HG03565 (cell line): ENCODE measurements around the gene ERBB4.

Experiments used
- ATAC-seq: cut with Tn5 transposase; IDR thresholded peaks from one replicate; pipeline ENCODE4 v1.9.1; 2021; ENCODE audit warnings: mild to moderate bottlenecking, moderate library complexity; ENCODE audit not compliant: unreplicated experiment

The ERBB4 gene

DNA sequence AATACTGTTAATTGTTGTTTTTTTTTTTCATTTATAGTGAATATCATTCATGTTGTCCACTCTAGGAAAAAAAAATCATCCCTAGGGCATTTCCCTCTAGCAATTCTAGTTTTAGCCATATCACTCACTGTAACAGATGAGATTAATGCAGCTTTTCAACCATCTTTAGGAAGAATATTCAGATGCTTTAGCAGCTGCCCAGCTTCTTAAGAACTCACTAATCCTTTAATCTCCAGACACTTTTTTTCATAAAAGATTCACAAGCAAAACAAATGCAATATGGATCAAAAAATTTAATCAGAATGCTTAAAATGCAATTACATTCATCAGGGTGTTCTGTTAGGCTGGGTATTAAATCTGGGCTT is 692.6 kb downstream of the ERBB4 start:
- ATAC-seq: no peak

DNA sequence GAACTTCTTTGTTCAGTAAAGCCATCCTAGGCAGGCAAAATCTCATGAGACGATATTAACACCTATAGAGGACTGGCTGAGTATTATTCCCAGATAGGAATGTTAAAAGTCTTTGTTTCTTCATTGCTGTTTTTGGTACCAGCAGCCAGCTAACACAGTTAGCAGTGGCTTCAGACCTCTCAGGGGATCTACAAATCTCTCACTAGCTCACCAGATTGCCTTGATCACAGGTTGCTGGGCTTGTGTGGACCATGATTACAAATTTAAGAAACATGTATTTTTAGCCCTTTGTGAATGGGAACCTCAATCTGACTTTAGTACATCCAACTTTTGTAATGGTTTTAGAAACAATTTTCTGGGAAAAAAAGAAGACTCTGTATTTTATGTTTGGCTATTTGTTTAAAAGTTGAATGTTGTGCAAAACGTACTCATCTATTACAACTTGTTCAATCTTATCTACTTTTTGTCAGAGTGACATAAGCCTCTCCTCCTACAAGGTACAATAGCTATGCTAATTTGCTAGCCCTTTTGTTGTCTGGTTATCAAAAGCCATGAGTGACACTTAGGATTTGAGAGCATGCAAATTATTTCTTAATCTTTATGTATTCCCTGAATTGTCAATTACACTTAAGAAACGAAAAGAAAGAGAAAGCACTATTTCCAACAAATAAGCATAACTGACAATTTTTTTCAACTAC is 693.1 kb downstream of the ERBB4 start:
- ATAC-seq: no peak

DNA sequence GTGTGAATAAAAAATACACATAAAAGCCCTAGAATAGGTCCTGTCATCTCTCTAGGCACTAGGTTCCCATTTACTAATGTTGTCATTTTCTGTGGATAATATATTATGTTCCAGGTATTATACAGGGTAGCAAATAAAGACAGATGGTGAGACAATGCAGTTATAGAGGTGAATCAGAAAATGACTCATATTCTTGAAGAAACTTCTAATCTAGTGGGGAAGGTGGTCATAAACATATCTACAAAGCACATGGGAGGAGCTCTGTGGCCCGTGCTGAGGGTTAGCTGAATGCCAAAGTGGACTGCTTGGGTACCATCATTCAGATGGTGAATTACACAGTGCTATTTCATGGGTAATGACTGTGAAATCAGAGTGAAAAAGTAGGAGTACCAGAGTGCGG is 700.9 kb downstream of the ERBB4 start:
- no peak for ATAC-seq

DNA sequence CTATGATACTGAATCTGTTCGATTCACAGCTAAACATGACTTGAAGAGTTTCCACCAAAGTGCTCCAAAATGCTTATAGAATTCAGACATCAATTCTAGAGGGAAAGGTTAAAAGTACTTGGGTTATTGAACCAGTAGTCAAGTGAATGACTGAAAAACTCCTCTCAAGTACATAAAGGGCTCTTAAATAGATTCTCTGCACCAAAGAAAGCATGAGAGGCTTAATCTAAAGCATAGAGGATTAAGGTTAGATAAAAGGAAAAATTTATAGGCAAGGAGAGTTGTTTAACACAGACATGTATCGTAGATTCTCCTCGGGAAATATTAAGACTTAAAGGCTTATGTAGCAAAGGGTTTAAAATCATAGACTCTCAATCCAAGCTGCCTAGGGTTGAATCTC is 701.4 kb downstream of the ERBB4 start:
- ATAC-seq: no peak

DNA sequence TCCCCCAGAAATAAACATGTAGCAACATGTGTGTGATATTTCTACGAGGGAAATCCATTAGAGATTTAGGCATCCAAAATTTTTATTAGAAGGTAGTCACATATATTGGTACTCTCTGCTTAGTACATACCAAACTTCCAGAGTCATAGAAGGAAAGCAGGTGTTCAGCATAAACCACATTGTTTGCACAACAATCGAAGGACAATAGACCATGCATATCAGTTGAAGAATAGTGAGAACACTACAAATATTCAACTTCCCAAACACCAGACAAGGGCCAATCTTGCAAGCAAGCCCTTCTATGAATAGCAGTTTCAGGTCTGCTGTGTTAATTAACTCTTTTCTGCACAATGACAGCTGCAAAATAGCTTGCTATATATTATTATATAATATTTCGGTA is 702.2 kb downstream of the ERBB4 start:
- ATAC-seq: no peak

DNA sequence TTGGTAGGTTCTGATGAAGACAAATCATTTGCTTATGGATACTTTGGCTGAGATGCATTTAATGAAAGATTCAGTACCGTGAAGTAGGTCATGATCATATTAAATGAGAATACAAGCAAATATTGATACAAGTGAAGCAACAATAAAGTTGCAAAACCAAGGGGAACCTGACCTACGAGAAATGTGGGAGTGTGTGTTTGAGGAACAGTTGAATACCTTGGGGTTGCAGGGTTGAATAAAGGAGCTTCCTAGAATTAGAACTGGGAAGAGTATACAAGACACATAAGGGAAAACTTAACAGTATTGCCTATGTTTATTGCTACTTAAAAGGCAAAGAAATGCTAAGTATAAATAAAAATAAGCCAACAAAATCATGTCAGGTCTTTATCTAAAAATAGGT is 702.9 kb downstream of the ERBB4 start:
- no peak for ATAC-seq

DNA sequence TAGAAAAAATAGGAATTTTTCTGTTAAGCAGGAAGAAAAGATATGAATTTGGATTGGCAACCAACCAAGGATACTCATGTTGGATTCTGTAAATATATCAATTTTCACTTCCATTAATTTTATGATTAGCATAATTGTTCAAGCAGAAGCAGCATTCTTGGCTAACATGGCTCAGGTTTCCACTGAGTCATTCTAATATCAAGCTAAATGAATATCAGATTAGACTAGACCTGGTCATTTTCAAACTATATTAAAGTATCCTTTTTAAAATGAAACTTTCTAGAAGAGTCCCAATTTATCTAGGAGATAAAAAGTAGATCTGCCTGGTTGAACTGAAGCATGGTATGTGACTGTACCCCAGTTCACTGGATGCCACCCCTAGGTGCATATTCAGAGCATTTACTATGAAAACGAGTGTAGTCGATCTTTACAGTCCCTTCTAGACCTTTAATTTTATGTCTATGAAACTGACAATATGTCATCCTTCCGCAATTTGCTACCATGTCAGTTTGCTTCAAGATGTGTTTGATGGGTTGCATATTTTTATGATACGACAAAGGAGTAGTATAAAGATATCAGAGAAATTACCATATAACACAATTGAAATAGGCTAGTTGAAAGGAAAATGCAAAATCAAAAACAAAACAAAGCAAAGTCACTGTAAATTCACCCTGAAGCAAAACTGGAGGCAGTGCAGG is 704.9 kb downstream of the ERBB4 start:
- no peak for ATAC-seq

DNA sequence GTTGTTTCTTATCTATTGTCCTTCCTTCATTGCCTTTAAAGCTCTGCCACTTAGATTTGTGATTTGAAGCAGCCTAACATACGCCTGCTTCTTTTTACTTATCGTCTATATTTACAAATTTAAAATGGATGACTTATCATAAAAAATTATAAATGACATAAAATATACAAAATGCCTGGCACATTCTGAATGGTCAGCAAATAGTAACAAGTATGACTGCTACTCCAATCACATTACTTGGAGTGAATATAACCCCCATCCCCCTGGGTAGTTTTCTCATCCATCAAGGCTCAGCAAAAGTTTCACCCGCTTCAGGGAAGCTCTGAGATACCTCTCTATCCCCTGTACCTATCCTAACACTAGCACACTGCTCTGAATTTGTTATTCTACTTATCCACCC is 708.9 kb downstream of the ERBB4 start:
- no peak for ATAC-seq

DNA sequence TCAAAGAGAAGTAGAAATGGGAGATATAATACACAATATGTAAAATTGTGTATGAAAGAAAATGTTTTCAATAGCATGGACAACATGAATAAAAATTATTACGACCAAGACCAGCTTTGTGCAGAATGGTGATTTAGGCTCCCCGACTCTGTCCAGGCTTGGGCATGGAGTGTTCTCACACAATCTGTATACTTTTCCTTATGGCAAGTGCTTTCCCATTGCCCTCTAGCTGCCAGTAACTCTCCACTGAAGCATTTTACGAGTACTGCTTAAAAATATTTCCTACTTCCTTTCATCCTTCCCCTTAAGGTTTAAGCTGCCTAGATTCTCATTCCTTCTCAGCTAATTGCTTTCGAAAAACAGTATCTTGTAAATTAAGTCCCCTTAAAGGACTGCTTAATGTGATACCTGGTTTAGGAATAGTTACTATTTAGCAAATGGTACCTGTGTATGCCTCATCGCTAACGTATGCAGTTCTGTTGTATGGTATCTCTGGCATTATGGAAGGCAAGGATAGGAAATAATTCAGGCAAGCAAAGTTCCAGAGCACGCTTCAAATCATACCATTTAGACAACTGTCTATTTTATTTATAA is 714.6 kb downstream of the ERBB4 start:
- no peak for ATAC-seq

DNA sequence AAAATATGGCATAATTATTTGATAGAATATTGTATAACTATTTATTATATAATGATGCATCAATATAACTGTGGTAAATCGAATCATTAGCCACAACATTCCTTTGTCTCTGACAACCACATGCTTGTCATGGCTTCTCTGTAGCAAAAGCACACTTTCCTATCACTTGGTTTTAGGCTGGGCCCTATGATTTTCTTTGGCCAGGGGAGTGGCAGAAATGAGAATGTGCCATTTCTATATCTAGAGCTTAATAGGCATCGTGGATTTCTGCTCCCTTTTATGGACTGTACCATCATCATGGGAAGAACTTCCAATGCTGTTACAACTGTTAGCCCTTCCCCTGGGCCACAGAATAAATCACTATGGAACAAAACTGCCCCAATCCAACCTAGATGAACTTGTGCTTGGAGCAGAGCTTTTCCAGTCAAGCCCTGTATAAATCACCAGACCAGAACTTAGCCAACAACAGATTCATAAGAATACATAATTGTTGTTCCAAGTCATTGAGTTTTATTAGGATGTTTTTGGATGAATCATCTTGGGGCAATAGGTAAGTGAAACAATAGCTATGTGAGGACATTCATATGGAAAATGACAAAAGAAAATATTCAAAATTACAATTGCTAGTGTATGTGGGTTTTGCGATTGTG is 715.8 kb downstream of the ERBB4 start:
- ATAC-seq: no peak

DNA sequence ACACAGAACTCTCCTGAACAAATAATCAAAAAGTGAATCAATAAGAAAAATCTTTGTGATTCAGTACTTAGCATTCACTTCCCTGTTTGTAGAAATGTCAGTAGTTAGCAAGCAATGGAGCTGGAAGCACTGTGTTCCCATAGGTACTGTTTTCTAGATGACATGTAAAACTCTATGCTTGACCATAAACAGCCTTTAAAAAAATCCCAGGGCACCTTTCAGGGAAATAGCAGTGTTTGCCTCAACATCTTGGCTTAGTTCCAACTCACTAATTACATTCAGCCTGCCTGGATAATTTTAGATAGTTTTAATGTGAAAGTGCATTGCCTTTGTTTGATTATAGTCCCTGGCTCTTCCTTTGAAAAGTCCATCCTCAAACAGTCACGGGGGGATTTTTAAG is 721.8 kb downstream of the ERBB4 start:
- no peak for ATAC-seq

DNA sequence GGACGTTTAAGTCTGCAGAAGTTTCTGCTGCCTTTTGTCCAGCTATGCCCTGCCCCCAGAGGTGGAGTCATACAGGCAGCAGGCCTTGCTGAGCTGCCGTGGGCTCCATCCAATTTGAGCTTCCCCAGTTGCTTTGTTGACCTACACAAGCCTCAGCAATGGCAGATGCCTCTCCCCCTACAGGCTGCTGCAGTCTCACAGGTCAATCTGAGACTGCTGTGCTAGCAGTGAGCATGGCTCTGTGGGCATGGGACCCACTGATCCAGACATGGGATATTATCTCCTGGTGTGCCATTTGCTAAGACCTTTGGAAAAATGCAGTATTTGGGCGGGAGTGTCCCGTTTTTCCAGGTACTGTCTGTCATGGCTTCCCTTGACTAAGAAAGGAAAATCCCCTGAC is 726.0 kb downstream of the ERBB4 start:
- no peak for ATAC-seq

DNA sequence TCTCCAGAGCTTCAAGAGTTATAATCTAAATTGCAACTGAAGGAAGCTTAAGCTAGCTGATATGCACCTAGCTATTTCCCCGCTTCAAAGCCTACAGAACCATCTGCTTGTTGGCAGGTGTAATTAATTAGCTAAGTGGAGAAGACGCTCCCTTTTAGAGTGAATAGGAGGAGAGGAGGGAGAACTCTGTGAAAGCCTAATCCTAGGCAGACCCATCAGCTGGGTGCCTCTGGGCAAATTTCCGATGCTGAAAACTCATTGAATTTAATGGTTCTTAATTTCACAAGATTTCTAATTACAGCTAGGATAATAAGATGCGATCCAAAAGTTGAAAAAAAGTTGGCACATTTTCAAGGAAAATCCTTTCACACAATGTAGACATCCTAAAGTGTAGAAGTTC is 735.9 kb downstream of the ERBB4 start:
- no peak for ATAC-seq

DNA sequence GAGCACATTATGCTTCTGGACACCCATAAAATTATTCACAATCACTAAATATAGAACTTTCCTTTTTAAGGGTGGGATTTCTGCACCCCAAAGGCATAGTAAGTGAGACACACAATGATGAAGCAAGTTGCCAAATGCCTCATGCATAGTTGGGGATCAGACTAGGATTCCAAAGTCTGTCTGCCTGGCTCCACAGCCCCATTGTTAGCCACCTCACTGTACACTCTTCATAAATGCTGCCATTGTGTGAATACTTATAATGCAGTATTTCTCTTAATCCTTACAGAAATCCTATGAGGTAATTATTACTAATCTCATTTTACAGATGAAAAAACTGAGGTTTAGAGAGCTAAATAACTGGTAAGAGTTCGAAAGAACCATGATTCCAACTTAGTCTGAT is 738.6 kb downstream of the ERBB4 start:
- no peak for ATAC-seq

DNA sequence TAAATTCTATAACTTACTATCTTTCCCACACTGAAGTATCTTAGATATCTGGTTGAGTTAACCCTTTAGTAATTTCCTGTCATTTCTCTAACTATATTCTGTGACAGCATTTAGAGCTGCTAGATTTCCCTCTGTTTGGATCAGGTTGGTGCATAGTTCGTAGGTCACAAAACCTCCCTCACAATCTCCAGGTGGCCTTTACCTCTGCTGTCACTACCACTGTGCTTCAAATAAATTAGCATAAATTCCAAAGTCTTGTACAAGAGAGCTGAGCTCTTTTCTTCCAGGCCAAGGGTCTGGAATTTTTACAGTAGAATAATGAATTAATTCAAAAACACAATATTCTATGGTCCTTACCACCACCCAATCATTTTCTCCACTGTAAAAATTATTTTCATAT is 739.7 kb downstream of the ERBB4 start:
- no peak for ATAC-seq

DNA sequence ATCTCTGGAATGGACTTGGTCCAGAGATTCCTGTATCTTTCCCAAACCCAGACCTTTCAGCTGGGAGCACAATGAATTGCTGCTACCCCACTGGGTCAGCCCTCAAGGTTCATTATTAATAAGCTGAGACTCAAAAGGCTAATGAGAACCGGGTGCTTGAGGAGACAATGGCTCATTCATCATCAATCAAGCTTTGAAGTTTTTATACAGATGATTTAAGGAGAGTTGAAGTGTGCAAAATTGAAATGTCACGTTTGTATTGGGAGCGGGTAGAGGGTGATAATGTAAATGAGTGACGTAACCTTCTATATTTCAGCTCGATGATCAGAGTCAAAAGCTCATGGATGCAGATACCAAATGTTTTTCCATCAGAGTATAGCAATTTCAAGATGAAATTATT is 744.9 kb downstream of the ERBB4 start:
- ATAC-seq: no peak

DNA sequence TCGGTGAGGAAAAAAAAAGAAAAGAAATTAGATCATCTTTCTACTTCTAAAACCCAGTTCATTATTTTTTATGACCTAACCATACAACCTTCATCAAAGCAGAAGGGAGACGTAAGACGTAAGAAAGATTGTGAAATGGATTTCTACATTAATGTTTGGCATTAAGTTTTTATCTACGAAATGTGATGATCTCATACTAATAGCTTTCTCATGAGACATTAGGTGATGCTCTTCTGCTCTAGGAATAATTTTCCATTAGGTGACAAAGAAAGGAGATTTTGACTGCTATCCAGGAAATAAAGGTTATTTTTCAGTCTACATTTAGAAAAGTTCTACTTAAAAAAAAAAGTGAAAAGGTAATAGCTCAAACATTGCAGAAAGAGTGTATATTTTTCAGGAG is 748.6 kb downstream of the ERBB4 start:
- no peak for ATAC-seq

DNA sequence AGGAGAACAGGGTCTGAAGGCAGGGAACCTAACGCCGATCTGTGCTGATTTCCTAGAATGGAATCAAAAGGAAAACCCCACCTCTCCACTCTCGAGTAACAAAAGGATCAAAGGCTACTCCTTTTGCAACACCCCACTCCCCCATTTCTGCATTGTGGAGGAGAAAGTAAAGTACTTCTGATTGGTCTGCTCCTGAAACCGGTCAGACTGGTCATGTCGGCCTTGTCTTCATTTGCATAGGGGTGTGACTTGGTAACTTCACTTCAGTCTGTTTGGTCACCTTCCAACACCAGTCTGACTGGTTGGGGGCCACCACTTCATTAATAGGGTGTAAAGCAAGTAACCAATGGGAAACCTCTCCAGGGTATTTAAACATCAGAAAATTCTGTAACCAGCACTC is 771.9 kb downstream of the ERBB4 start:
- no peak for ATAC-seq

DNA sequence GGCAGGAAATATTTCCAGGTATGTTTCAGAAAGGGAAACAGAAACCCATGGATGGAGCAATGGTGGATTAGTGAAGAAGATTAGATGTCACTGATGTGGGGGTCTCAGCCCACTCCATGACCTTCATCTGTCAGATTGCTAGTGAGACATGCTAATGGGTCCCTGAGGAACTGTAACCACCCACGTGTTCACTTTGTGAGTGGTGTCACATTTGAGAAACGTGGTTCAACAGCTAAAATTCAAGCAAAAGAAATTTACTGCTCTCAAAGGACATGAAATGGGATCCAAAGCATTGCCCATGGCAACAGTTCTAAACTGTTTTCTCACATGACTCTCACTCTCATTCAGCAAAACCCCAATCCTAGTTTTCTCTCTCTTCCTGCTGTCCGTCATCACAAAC is 776.1 kb downstream of the ERBB4 start:
- no peak for ATAC-seq

DNA sequence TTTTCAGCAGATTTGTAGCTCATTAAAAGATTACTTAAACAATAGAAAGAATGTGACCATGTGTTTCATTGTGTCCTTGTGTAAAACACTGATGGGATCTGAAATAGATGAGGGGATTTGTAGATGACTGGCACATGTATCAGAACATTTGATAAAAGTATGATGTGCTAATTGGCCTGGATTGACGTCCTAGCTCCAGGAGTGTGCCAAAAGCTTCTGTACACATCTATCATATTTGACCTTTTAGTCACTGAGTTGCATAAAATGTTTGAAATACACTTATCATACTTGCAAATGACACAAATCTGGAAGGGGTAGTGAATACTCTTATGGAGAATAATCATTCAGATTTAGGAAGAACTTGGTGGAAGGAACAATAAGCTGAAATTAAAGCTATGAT is 778.5 kb downstream of the ERBB4 start:
- ATAC-seq: no peak

DNA sequence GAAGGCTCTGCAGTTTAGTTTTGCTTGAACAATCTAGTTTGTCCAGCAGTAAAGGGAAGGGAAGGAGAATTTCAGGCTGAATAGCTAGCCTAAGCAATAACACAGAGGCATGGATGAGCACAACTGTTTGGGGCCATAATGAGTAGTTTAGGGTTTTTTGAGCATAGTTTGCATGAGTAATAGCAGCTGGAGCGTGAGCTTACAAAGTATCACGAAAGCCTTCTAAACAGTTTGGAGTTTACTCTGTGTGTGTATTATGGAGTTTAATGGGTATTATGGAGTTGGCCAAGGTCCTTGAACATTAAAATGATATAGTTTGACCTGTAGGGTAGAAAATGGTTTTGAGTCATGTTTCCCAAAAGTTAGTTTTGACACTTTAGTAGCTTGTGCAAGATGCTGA is 782.3 kb downstream of the ERBB4 start:
- no peak for ATAC-seq

DNA sequence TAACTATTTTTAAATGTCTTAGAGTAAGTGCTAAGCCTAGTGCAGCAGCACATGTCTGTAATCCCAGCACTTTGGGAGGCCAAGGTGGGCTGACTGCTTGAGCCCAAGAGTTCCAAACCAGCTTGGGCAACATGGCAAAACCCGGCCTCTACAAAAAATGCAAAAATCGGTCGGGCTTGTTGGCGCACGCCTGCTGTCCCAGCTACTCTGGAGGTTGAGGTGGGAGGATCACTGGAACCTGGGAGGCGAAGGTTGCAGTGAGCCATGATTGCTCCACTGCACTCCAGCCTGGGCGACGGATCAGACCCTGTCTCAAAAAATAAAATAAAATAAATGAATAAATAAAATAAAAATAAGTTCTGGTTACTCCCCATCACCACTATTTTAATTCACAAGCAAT is 783.4 kb downstream of the ERBB4 start:
- ATAC-seq: no peak
